ENCODE measurements around the gene ZMYM3. TPM values are rescaled to one million over a fixed set of nuclear protein-coding genes. Genes with fewer than 3 reads are reported as not detected.
A peak's percentile ranks its signal among the peaks of the same experiment; 100 is the strongest.

Gene ZMYM3
- polyA plus RNA-seq, 1 donor (not counting 4 experiments of a cell fraction or from before 2014, with no cell fraction given): 7.7 TPM

- H3K9me1 ChIP-seq (ENCODE audit: control insufficient read depth, extremely low read depth, insufficient read depth, low read length): no peaks in the 10 kb centered on the region
- peaks cover 3% of the 10 kb centered on the region for H4K20me1 ChIP-seq (ENCODE audit: control insufficient read depth, extremely low read depth, insufficient read depth, low read length)
- H3K79me2 ChIP-seq (ENCODE audit: control insufficient read depth, insufficient read depth, low read length): peaks cover 62% of the 10 kb centered on the region
- peaks cover 8% of the 10 kb centered on the region for H3K4me1 ChIP-seq (ENCODE audit: control insufficient read depth, extremely low read depth, insufficient read depth, low read length)
- DNase-seq (ENCODE audit: low read depth, low spot score) (no peak), FAIRE-seq (no peak)
- peak overlapping the region; percentile 97 for H3K9ac ChIP-seq (ENCODE audit: control insufficient read depth, extremely low read depth, insufficient read depth, low read length)
- H2AFZ ChIP-seq (ENCODE audit: control insufficient read depth, low read length): no peak overlapping the region
- H3K4me3 ChIP-seq (ENCODE audit: control insufficient read depth in 2 of 3, extremely low read depth in 1 of 3, insufficient read depth in 2 of 3, low read depth in 1 of 3, low read length in 3 of 3): peak overlapping the region in 2 of 3 experiments; percentile 82 to 85
- peak overlapping the region; percentile 69 for H3K4me2 ChIP-seq (ENCODE audit: control insufficient read depth, extremely low read depth, insufficient read depth, low read depth, low read length)
- dilution Hi-C loops (cut with MboI; ENCODE audit: extremely low pct_ligation_motif_present, low sequenced_read_pairs): no loop called here
- H3K36me3 ChIP-seq (ENCODE audit: control insufficient read depth in 2 of 2, extremely low read depth in 1 of 2, insufficient read depth in 2 of 2, low read length in 2 of 2): peaks cover 0 to 4% of the 10 kb centered on the region in 2 experiments
- no peak overlapping the region for H3K27ac ChIP-seq (ENCODE audit: control insufficient read depth, insufficient read depth, low read length)
- no peaks in the 10 kb centered on the region for H3K27me3 ChIP-seq (ENCODE audit: control insufficient read depth, extremely low read depth, insufficient read depth, low read length)
- TF ChIP-seq EZH2 (IDR thresholded peaks at IDR 0.05; ENCODE audit: low read length) (no peak), CTCF (optimal IDR thresholded peaks at IDR 0.05 in 1 of 3, IDR thresholded peaks at IDR 0.05 in 1 of 3, conservative IDR thresholded peaks at IDR 0.05 in 1 of 3; ENCODE audit: extremely low read depth in 1 of 3, insufficient read depth in 2 of 3, low read length in 3 of 3) (no peak)
- no peaks in the 10 kb centered on the region for H3K9me3 ChIP-seq (ENCODE audit: control insufficient read depth, low read depth, low read length)
These were observed 32.0 kb upstream of the ZMYM3 start for GRCh38 chrX:71285929-71286328.

- FAIRE-seq (peak; percentile 41), DNase-seq (ENCODE audit: low read depth, low spot score) (peak; percentile 67)
- H3K36me3 ChIP-seq (ENCODE audit: control insufficient read depth in 2 of 2, extremely low read depth in 1 of 2, insufficient read depth in 2 of 2, low read length in 2 of 2): no peaks in the 10 kb centered on the region
- H3K4me3 ChIP-seq (ENCODE audit: control insufficient read depth in 2 of 3, extremely low read depth in 1 of 3, insufficient read depth in 2 of 3, low read depth in 1 of 3, low read length in 3 of 3): peak within 1 kb of the TSS; percentile 70 to 85 (median 82)
- peaks cover 8% of the 10 kb centered on the region for H3K4me1 ChIP-seq (ENCODE audit: control insufficient read depth, extremely low read depth, insufficient read depth, low read length)
- peak within 1 kb of the TSS; percentile 97 for H3K9ac ChIP-seq (ENCODE audit: control insufficient read depth, extremely low read depth, insufficient read depth, low read length)
- no peaks in the 10 kb centered on the region for H3K9me3 ChIP-seq (ENCODE audit: control insufficient read depth, low read depth, low read length)
- peaks cover 3% of the 10 kb centered on the region for H4K20me1 ChIP-seq (ENCODE audit: control insufficient read depth, extremely low read depth, insufficient read depth, low read length)
- H3K27me3 ChIP-seq (ENCODE audit: control insufficient read depth, extremely low read depth, insufficient read depth, low read length): no peaks in the 10 kb centered on the region
- no peaks in the 10 kb centered on the region for H3K9me1 ChIP-seq (ENCODE audit: control insufficient read depth, extremely low read depth, insufficient read depth, low read length)
- TF ChIP-seq EZH2 (IDR thresholded peaks at IDR 0.05; ENCODE audit: low read length): no peak
- peak in 2 of 3 experiments; percentile 2 to 12 for TF ChIP-seq CTCF (optimal IDR thresholded peaks at IDR 0.05 in 1 of 3, IDR thresholded peaks at IDR 0.05 in 1 of 3, conservative IDR thresholded peaks at IDR 0.05 in 1 of 3; ENCODE audit: extremely low read depth in 1 of 3, insufficient read depth in 2 of 3, low read length in 3 of 3)
- peak within 1 kb of the TSS; percentile 59 for H2AFZ ChIP-seq (ENCODE audit: control insufficient read depth, low read length)
- peak within 1 kb of the TSS; percentile 95 for H3K27ac ChIP-seq (ENCODE audit: control insufficient read depth, insufficient read depth, low read length)
- H3K4me2 ChIP-seq (ENCODE audit: control insufficient read depth, extremely low read depth, insufficient read depth, low read depth, low read length): peak within 1 kb of the TSS; percentile 69
- peaks cover 48% of the 10 kb centered on the region for H3K79me2 ChIP-seq (ENCODE audit: control insufficient read depth, insufficient read depth, low read length)
- dilution Hi-C loops (cut with MboI; ENCODE audit: extremely low pct_ligation_motif_present, low sequenced_read_pairs): no loop called here
These were observed 29.6 kb upstream of the ZMYM3 start, which contains the start of gene NONO for GRCh38 chrX:71283403-71284143. NONO (plus strand) TSS chrX:71283635; CDS start chrX:71290638, 7,003 bp downstream.
